IPS DF 6.9 (cell line): Measurements from ENCODE around the gene TUBB2B.

Source experiments
- DNase-seq: peaks from one replicate; pipeline ENCODE4 v3.0.0-alpha.2; 2013; ENCODE audit warnings: low read depth, low spot score
- H3K27ac ChIP-seq: one replicate; pipeline ENCODE4 v1.5.1; 2013; ENCODE audit warnings: low read length, control low read depth
- H3K27me3 ChIP-seq: 2 replicates; pipeline ENCODE4 v1.6.1; 2013; ENCODE audit warnings: mild to moderate bottlenecking, low read length; ENCODE audit not compliant: control insufficient read depth, insufficient read depth
- H3K36me3 ChIP-seq: 2 replicates; pipeline ENCODE4 v1.6.1; 2013; ENCODE audit warnings: low read length; ENCODE audit not compliant: control insufficient read depth, insufficient read depth
- H3K4me1 ChIP-seq: 2 replicates; pipeline ENCODE4 v1.6.1; 2013; ENCODE audit warnings: low read length; ENCODE audit not compliant: control insufficient read depth, insufficient read depth
- H3K4me3 ChIP-seq: 2 replicates; pipeline ENCODE4 v1.5.1; 2013; ENCODE audit warnings: mild to moderate bottlenecking, low read length
- H3K9me3 ChIP-seq: 2 replicates; pipeline ENCODE4 v1.6.1; 2013; ENCODE audit warnings: low read length, inconsistent platforms; ENCODE audit not compliant: control insufficient read depth, insufficient read depth
- WGBS: extraction: QIAGEN DNeasy Blood & Tissue Kit; methylation state at CpG from one replicate; pipeline ENCODE4 v1.1.7; 2013; ENCODE audit warnings: mixed read lengths, missing lambda C conversion rate; ENCODE audit not compliant: insufficient read length, insufficient coverage; 5-methylcytosine and 5-hydroxymethylcytosine counted together

The TUBB2B gene

GRCh38 chr6:3211681-3212080, 15.8 kb downstream of the TUBB2B start:
- no peak for DNase-seq
- Histone ChIP-seq H3K4me1 (peaks cover 3% of the 10 kb centered on the region; the same call in 1 of the 2 replicates), H3K9me3 (no peaks in the 10 kb centered on the region), H3K27me3 (no peaks in the 10 kb centered on the region), H3K36me3 (no peaks in the 10 kb centered on the region), H3K27ac (no peak overlapping the region), H3K4me3 (no peak overlapping the region)
- no CpG with 5 or more reads among the region's 5 CpGs for WGBS

DNA sequence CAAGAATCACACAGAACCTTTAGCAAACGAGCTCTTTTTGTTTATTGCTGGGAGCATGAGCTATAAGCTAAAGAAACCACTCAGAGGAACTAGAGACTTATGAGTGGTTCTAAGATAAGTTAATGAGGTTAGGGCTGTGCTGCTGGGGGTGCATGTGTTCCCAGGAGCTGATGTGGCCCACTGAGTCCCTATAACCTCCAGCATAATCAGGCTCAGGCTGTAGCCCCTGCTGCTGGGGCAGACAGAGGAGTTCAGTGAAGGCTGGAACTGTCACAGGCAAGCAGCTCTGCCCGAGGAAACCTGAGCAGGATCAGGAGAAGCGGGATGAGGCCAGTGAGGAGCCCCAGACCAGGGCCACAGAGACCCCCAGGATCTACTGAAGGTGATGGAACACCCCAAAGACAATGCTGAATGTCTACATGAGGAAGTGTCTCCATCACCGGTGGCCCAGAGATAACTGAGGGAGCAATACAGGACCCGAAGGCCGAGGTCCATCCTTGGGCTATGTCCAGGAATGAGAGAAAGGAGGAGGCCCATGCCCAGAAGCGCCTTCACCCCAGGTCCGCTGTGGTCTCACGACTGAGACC, 17.3 kb downstream of the TUBB2B start:
- no peak for DNase-seq
- no CpG with 5 or more reads among the region's 9 CpGs for WGBS
- Histone ChIP-seq H3K9me3 (no peaks in the 10 kb centered on the region), H3K27me3 (no peaks in the 10 kb centered on the region), H3K27ac (no peak overlapping the region), H3K36me3 (no peaks in the 10 kb centered on the region), H3K4me1 (peaks cover 3% of the 10 kb centered on the region; the same call in 1 of the 2 replicates), H3K4me3 (no peak overlapping the region)

- Histone ChIP-seq H3K4me3 (no peak overlapping the region), H3K4me1 (peaks cover 3% of the 10 kb centered on the region; the same call in 1 of the 2 replicates), H3K36me3 (no peaks in the 10 kb centered on the region), H3K27ac (no peak overlapping the region), H3K27me3 (no peaks in the 10 kb centered on the region), H3K9me3 (no peaks in the 10 kb centered on the region)
- no CpG with 5 or more reads among the region's 17 CpGs for WGBS
- DNase-seq, result no peak
Measured at GRCh38 chr6:3209114-3210023, 18.1 kb downstream of the TUBB2B start.

DNA sequence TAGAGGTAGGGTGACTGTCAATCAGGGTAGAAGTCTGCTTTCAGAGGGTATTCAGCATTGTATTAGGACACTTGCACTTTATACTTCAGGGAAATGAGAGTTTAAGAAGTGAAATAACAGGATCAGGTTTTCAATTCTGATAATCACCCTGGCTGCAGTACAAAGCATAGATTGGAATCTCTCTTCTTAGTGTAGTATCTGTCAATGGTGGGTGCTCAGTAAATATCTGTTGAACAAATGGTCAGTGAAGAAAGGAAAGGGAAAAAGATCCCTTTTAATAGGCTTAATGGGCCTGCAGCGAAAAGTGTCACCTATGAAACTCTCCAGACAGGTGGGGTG, 18.7 kb downstream of the TUBB2B start:
- H3K36me3 ChIP-seq, result no peaks in the 10 kb centered on the region
- WGBS, result no CpG with 5 or more reads among the region's 1 CpG
- no peaks in the 10 kb centered on the region for H3K27me3 ChIP-seq
- H3K4me3 ChIP-seq, result no peak overlapping the region
- H3K9me3 ChIP-seq, result no peaks in the 10 kb centered on the region
- H3K27ac ChIP-seq, result no peak overlapping the region
- peaks cover 3% of the 10 kb centered on the region; the same call in 1 of the 2 replicates for H3K4me1 ChIP-seq
- DNase-seq, result no peak

- no peaks in the 10 kb centered on the region for H3K9me3 ChIP-seq
- no peak overlapping the region for H3K27ac ChIP-seq
- no peaks in the 10 kb centered on the region for H3K27me3 ChIP-seq
- no peak overlapping the region for H3K4me3 ChIP-seq
- peaks cover 3% of the 10 kb centered on the region; the same call in 1 of the 2 replicates for H3K4me1 ChIP-seq
- no peaks in the 10 kb centered on the region for H3K36me3 ChIP-seq
- no peak for DNase-seq
- WGBS, result no CpG with 5 or more reads among the region's 14 CpGs
Measured at GRCh38 chr6:3208098-3208774, 19.2 kb downstream of the TUBB2B start.

- H3K36me3 ChIP-seq, result no peaks in the 10 kb centered on the region
- no CpG with 5 or more reads among the region's 7 CpGs for WGBS
- H3K27ac ChIP-seq, result no peak overlapping the region
- no peak for DNase-seq
- peaks cover 3% of the 10 kb centered on the region; the same call in 1 of the 2 replicates for H3K4me1 ChIP-seq
- H3K4me3 ChIP-seq, result no peak overlapping the region
- no peaks in the 10 kb centered on the region for H3K9me3 ChIP-seq
- no peaks in the 10 kb centered on the region for H3K27me3 ChIP-seq
Measured at GRCh38 chr6:3206339-3207015, 21.0 kb downstream of the TUBB2B start.

DNA sequence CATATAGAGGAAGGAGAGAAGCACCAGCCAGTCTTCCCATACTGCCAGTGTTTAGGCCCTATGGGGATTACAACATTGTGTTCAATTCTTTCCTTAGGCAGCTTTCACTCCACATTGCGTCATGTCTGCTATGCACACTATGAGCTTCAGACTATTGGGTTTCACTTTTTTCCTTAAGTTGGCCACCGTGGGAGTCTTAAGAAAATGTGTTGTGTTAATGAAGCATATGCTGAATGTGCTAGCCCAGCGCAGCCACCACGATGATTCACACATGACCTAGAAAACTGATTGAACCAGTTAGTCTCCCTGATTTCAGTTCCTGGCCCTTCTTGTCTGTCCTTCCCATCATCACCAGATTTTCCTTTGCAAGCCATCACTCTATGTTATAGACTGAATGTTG, 21.5 kb downstream of the TUBB2B start:
- Histone ChIP-seq H3K4me1 (peaks cover 3% of the 10 kb centered on the region; the same call in 1 of the 2 replicates), H3K36me3 (no peaks in the 10 kb centered on the region), H3K9me3 (no peaks in the 10 kb centered on the region), H3K27ac (no peak overlapping the region), H3K4me3 (no peak overlapping the region), H3K27me3 (no peaks in the 10 kb centered on the region)
- WGBS, result no CpG with 5 or more reads among the region's 4 CpGs
- no peak for DNase-seq

DNA sequence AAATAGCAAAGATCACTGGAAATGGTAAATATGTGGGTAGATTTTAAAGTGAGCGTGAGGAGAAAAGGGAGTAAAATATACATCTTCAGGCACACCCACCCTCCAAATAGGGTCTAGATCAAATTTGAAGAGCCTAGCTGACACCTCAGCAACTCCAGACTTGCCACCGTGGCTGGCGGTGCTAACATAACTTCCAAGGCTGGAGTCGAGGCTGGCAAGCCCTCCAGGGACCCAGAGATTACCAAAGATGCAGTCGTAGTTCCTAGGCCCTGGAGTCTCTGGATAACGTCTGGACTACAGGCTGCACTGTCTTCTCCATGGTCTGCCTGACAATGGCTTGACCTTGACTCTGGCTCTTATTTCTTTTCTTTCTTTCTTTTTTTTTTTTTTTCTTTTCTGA, 22.5 kb downstream of the TUBB2B start:
- DNase-seq, result no peak
- no peaks in the 10 kb centered on the region for H3K9me3 ChIP-seq
- H3K4me1 ChIP-seq, result peaks cover 3% of the 10 kb centered on the region; the same call in 1 of the 2 replicates
- H3K27me3 ChIP-seq, result no peaks in the 10 kb centered on the region
- WGBS, result no CpG with 5 or more reads among the region's 6 CpGs
- H3K4me3 ChIP-seq, result no peak overlapping the region
- no peak overlapping the region for H3K27ac ChIP-seq
- H3K36me3 ChIP-seq, result no peaks in the 10 kb centered on the region

- Histone ChIP-seq H3K9me3 (no peaks in the 10 kb centered on the region), H3K4me3 (no peak overlapping the region), H3K27me3 (no peaks in the 10 kb centered on the region), H3K4me1 (peaks cover 2% of the 10 kb centered on the region; the same call in 1 of the 2 replicates), H3K36me3 (no peaks in the 10 kb centered on the region), H3K27ac (no peak overlapping the region)
- no CpG with 5 or more reads among the region's 7 CpGs for WGBS
- no peak for DNase-seq
Measured at GRCh38 chr6:3202999-3203696, 24.3 kb downstream of the TUBB2B start.
